Stimulated activated CD8-positive, alpha-beta memory T cell treated with anti-CD3 and anti-CD28 coated beads, Interleukin-12 subunit alpha, Interleukin-12 subunit beta, amount 100 ng/mL, for 1 hour (primary cell): ENCODE data around the gene PELI1.

Experiments
- DNase-seq: peaks from one replicate; pipeline ENCODE4 v3.0.0-alpha.2; 2020; ENCODE audit warnings: low read depth

PELI1 gene

DNA sequence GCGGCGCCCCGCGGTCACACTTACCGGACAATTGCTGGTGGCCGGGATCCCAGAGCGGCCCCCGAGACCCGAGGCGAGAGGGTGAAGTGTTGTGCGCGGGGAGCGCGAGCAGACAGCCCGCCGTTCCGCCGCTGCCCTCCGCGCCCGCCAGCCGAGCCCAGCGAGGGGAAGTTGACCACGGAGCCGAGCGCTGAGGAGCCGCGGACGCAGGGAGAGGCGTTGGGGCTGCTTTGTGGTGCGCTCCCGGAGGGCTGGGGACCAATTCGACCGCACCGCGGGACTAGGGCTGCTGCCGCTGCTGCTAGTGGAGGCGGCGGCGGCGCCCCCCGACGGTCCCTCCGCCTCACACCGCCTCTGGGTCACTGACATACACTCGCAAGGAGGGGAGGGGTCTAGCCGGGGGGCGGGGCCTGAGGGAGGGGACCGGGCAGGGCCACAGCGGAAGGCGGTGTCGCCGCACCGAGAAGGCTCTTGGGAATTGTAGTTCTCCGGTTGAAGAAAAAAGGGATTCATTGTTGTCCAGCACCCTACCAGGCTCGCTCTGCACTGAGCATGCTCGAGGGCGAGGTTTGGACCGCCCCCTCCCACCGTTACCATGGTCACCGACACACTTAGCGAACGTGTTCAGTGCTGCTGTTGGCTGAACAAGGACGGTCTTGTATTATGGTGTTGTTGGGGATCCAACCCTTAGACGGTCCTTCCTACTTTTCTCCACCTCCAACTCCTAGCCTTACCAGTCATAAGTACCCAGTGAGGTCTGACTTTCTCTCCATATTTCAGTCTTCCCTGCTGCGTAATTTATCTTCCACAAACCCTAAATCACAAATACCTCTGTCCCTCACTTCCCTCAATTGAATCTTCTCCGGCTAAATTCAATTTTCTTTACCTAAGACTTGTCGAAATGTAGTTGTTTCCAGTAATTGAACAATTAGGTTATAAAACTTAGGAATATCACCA is at the start of gene PELI1:
PELI1 (minus strand) TSS at position 364 of the 957 bp plus-strand sequence. CDS start 36,110 bp downstream, outside the sequence.
- peak; percentile 81 for DNase-seq

DNA sequence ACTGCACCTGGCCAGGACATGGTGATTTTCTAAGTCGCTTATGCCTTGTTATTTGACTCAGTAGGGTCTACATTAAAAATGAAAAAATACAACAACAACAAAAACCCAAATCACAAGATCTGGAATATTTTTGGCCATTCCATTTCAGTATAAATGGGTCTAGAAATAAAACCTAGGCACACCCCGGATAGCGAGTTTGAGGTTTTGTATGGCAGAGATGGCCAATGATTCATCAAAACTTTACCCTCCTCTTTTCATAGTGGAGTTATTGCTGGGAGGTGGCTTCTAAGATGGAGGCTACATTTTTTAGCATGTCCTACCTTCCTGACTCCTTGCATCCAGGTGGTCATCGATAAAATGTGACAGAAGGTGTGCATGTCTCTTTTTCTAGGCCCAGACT is 49.3 kb upstream of the PELI1 start:
- DNase-seq: no peak

DNA sequence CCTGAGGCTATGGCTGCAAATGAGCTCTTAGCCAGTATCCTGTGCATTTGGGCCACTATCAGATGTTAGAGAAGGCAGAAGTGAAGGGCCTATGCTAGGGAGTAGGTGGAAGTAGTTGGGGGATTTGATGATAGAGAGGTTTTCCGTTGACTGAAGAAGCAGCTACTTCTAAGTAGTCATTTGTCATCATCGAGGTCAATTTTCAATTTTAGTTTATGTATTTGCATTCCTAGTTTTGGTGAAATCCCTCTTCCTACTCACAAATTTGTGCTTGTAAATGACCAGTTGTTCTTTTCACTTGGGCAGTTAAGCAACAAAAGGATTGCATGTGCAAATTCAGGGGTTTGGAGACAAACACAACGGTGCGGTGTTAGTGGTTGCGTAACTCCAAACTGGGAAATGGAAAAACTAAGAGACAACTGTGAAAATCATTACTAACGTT is 48.5 kb upstream of the PELI1 start:
- no peak for DNase-seq

GRCh38 chr2:64192125-64192479 is 47.9 kb upstream of the PELI1 start:
- DNase-seq: no peak

DNA sequence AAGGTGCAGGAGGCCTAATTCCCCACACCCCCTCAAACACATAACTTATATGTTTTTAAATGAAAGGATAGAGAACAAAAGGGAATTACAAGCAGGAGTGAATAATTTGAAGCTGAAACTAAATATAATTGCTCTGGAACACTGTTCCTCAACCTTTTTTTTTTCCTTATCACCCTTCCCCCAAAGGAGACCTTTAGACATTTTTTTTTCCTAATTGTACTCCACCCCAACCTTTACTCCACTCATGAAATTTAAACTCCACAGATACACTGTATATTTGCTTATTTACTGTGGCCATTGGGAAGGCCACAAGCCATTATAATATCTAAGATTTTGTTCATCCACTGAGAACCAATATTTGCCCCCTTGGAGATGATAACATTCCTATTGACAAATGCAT is 45.4 kb upstream of the PELI1 start:
- DNase-seq: no peak

DNA sequence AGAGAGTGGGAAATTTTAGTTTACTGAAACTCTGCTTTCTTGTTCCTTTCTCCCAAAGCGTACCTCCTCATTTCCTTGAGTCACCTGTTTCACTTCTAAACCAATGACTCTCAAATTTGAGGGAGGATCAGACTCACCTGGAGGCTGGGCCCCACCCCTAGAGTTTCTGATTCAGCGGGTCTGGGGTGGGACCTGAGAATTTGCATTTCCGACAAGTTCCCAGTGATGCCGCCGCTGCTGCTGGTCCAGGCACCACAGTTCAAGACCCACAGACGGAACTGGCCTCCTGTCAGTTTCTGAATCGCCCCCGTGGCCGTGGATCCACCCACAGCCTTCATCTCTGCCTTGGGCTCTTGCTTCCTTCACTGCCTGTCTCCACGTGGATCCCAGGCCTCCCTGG is 44.9 kb upstream of the PELI1 start:
- no peak for DNase-seq

DNA sequence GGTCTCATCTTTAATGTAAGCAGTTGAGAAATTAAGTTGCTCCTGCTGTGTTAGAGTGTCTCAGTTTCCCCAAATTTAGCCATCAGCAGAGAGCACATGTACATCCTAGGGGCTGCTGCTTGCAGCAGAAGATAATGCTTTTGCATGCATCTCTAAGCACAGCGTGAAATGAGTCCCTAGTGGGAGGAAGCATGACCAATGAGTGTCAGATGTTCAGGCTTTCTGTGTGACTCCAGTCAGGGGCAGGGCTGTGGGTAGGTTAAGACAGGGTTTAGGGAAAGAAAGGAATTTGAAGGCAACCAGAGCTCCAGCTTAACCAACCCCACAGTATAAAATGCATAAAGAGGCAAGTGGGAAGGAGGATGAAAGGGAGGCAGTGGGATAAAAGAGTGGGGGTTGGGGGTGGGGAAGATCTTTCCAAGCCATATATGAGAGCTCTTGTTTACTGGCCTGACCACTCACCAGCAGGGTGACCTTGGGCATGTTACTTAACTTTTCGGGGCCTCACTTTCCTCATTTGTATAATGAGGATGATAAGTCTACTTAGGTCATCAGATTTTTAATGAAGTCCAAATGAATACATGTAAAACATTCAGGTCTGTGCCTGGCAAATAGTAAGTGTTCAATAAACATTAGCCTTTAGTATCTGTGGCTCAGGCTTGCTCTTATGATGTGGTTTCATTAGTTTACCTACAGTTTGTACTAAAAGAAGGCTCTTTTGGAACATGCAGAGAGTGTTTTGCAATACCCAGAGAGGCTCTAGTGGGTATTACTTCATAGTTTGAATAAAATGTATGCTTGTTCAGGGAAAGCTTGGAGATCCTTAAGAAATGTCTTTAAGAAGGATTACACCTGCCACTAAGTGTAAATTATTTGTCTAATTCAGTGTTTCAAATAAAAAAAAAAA is 42.7 kb upstream of the PELI1 start:
- DNase-seq: no peak

DNA sequence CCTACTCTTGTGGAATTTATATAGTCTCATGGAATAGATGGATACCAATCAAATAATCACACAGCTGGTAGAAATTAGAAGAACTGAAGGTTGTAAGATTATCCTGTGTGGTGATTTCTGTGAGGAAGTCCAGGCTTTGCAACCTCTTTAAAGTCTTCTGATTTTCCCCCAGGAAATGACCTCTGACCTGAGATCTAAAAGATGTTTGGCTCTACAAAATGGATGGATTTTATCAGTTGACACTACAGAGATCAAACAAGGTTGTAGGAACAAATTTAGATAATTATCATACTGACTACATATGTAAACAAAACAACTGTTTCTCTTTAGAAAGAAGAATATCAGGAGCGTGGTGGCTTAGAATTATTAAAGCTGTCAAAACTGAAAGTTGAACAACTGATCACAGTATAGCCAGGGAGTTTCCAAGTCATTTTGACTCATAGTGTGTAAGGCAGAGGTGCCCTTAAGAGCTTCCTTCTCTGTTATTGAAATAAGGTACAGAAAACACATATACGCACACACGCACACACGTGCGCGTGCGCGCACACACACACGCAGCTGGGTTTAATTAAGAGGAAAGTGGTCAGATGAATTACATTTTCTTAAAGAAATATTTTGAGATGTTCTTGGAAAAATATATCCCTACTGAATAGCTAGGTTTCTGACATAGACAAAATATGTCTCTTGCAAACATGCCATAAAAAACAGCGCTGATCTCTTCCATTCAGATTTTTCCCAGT is 35.5 kb upstream of the PELI1 start:
- DNase-seq: no peak

DNA sequence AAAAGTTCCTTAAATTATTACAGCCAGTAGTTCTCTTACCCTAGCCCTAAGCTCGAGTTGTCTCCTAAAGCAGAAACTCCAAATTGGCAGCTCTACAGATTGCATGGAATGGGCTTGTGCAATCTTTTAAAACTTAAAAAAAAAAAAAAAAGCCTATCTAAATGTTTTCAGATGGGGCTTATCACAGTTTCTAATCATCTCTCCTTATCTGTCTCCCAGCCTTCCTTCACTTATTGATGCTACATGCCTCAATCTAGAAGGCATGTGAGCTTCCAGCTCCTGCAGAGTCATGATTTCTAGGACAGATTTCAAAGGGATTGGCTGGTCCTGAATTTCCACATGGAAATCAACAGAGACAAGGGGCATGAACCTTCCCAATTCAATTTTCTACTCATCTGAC is 33.1 kb upstream of the PELI1 start:
- DNase-seq: no peak

GRCh38 chr2:64175419-64176197 is 31.4 kb upstream of the PELI1 start:
- no peak for DNase-seq

DNA sequence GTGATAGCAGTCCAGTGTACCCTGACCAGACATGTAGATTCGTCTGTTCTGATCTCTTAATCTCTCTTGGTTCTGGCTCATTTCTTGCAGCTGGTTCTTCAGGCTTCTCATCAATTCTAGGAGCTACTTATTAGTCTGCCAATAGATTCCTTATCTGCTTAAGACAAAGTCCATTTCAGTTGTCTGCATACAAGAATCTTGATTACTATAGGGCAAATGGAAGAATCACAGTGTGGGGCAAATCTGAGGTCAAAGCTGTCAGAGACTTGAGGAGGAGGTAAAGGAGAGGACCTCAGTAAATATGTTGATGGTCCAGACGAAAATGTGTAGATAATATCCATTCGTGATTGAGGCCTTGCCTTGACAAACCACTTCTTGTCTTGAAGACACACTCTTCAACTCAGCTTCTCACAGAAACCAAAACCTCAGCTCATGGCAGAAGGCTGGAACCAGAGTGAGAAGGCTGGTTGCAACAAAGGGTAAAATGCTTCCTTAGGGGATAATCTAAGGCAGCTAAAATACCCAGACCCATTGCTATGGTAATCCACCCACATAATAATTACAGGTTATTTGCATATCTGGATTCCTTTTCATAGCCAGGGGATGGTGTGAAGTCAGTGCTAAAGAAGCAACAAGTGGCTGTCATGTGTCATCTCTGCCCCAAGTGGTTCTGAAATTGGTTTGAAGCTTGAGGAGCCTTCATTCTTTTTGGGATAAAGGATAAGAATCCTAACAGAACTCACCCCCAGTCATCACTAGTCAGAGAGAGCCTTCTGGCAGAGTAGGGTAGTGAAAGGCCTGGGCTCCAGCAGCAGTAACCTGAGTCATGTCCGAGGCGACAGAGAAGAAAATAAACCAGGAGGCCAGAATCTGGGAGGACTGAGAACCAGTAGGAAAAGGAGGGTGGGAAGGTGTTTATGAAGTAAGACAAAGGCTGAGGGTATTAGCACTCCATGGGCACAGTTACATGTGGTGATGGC is 29.2 kb upstream of the PELI1 start:
- no peak for DNase-seq

- DNase-seq: no peak
These were observed 24.5 kb upstream of the PELI1 start for GRCh38 chr2:64168756-64169155.

DNA sequence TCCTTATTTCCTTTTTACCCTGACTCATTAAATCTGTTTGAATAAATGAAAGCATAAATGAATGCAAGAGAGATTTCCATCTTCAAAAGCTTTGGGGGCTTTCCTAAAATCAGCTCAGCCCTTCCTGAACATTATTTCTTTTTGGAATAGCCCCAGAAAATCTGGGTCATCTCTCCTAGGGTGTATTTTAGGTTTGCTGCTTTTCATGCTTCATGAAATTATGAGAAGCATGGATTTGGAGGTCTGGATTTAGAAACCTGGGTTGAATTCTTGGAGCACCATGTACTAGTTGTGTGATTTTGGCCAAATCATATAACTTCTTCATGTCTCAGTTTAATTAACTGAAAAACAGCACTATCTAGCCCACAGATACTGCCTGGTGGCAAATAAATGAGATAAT is 24.0 kb upstream of the PELI1 start:
- no peak for DNase-seq

DNA sequence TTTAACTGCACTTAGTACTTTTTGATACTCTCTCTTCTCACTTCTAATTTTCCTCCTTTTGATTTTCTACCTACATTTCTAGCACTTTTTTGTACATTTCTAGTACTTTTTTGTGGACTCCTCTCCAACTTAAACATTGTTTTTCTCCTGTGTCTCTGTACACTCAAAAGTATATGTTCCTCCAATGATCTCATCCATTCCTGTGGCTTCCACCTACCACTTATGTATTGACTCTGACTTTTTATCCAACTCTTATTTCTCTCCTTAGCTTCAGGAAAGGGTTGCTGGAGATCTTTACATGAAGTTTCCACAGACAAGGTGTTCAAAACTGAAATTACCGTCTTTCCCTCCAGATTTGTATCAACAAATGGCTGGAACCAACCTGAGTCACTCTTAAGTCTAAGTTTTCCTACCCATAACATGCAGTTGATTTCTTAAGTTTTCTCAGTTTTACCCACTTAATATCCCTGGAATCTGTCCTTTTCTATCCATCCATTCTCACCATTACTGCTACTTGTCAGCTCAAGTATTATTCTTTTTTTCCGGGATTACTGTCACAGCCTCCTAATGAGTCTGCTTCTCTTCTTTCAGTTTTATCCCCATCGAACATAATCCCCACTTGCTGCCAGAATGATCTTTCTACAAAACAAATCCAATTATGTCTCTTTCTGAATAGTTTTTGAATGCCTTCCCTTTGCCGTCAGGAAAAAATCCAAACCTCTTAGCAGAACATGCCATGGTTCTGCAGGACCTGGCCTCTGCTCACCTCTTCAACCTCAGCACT is 22.6 kb upstream of the PELI1 start:
- no peak for DNase-seq

- no peak for DNase-seq
These were observed 22.0 kb upstream of the PELI1 start for GRCh38 chr2:64166212-64166611.

DNA sequence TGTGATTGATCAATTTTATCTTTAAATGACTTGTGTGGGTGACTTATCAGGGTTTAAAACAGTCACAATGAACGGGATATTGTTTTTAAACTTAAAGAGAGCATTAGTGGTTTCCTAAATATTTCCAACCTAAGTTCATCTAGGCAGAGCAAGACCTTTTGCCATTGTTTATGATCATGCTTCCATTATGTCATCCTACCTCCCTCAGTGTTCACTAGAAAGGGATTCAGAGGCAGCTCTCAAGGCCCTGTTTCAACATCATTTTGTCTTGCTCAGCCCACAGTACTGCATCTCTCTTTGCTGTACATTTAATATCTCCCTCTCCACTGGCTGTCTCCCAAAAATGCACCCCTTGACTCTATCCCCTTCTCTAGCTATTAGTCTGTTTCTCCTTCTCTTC is 21.5 kb upstream of the PELI1 start:
- no peak for DNase-seq

DNA sequence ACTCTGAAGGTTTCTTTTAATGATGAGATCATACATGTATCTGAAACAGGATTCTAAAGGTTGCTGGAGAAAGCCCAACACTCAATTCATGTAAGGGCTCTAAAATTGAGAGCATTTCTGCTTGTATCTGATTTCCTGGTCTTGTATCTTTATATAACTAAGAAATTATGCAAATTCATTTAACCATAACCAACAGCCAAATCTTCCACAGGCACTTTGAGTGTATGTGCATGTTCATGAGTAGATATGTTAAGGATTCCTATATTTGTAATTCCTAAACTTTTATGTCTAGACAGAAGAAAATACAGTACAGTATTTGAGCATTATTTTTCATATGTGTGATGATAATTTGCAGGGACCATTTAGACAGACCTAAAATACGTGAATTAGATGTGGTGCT is 20.4 kb upstream of the PELI1 start:
- DNase-seq: no peak

GRCh38 chr2:64162516-64162915 is 18.3 kb upstream of the PELI1 start:
- no peak for DNase-seq

DNA sequence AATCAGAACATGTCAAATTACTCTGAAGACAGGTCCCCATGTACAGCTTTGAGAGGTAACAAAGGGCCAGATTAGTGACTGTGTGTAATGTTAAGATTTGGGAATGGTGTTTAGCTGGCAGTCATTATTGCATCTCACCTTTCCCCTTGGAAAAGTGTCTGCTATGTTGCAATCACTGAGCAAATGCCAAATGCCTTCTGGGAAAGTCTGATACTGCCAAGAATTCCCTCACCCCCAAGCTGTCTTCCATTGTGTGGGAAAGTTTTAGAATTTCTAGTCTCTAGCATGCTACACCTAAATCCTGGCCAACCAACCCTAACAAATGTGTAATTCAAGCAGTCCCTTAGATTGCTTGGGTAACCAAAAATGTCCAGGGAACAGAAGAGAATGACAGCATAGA is 13.6 kb upstream of the PELI1 start:
- no peak for DNase-seq
